Measurements from ENCODE around the gene KSR1.
"Not testable (repeated sequence)": the region's sequence is repeated elsewhere in the genome, so short reads cannot be mapped to it uniquely, and the experiment has no call there.

The KSR1 gene

GRCh38 chr17:27669850-27670249, 213.6 kb downstream of the KSR1 start:
- no peak for DNase-seq

DNA sequence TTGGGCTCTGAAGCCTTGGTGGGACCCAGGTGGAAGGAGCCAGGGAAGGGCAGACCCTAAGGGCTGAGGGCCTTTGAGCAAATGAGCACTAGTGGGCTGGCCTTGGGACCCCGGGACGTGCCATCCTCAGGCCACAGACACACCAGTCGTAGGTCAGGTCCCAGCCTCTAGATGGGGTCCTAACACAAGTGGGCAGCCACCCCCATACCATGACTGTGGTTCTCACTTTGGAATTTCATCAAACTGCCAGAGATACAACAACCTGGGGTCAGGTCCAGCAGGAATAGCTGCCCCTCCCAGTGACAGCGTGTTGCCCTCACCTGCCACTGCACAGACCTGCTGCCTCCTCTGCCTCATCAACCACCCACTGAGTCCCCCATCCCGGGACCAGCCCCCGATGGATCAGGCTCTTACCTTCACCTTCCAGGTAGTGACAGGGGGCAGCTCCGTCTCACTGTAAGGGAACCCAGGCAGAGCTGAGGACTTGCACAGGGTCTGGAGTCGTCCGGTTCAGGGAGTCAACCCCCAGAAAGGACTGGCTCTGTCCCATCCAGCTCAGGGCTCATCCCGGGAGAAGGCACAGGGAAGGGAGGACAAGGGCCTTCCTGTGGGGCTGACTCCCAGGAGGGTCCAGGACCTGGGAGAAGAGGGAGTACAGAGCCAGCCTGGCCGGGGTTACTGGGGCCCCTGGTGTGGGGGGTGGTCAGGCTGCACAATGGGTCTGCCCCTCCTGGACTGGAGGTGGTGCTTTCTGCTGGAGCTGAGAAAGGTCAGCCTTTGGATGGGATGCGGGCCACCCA, 214.7 kb downstream of the KSR1 start:
- DNase-seq, result no peak

- DNase-seq, result no peak
These were observed 215.3 kb downstream of the KSR1 start for GRCh38 chr17:27671591-27671910.

GRCh38 chr17:27671977-27672480, 215.8 kb downstream of the KSR1 start:
- DNase-seq, result not testable (repeated sequence)

- no peak for DNase-seq
These were observed 218.1 kb downstream of the KSR1 start for GRCh38 chr17:27674335-27674734.
